Left ventricle myocardium superior (tissue), 1 donor: ENCODE results near the gene INTS15. TPM values are rescaled to one million over a fixed set of nuclear protein-coding genes. Genes with fewer than 3 reads are reported as not detected.
A peak's percentile ranks its signal among the peaks of the same experiment; 100 is the strongest.
"Not testable (repeated sequence)": the region's sequence is repeated elsewhere in the genome, so short reads cannot be mapped to it uniquely, and the experiment has no call there.

ENCODE experiments used
- ATAC-seq: fragments of 200-7000 bp; cut with Tn5 transposase; one replicate; pipeline ENCODE4 v1.9.1; 2020; ENCODE audit warnings: mild to moderate bottlenecking, moderate library complexity
- DNase-seq: peaks from one replicate; pipeline ENCODE4 v3.0.0-alpha.2; 2020
- intact Hi-C: fragments of 100-400 bp; cut with micrococcal nuclease; formaldehyde crosslinking; loops from one replicate; pipeline ENCODE4 v1.11.0; 2022
- total RNA-seq: library from RNA; stranded (reverse); fragmentation: NEBNext Ultra II Directional; extraction: Animal tissue kit (Norgen Biotek cat#: 25700); gene quantifications from one replicate; pipeline ENCODE4 v1.2.1, GENCODE V29; 2021
- donor health status: DM: no; HTN: yes; CAD: no; lungs with severe emphysema.

Gene INTS15
- total RNA-seq, 1 donor from 2014 or later: 16.9 TPM

DNA sequence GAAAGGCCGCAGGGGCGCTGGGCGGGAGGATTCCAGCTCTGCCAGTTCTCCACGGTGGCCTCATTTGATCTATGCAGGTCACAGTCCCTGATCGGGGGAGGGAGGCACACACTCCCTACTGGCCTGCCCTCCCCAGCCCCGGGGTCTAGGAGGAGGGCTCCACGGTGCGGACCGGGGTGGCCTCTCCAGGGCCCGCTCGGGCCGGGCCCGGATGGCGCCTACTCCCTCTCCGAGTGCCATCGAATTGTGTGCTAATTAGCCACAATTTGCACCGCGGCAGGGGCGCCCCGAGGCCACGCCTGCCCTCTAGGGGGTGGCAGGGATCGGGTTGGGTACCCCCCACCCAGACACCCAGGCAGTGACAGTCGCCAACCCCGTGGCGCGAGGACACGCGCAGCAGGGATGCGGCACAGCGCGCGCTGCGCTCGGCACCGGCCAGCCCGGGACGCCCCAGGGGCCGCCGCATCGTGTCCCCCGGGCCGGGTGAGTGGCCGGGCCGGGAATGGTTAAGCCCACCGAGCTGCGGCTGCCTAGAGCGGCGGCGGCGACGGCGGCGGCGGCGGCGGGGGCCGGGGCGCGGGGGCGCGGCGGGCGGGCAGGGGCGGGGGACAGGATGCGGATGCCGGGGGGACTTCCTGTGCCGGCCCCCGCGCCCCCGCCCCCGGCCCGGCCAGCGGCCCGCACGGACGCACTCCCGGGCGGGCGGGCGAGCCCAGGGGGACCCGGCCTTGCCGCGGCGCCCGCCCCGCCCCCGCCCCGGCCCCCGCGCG lies 25.3 kb downstream of the INTS15 start, which contains the start of gene ZNF853:
Gene ZNF853 (plus strand): TSS at position 658 of the 770 bp plus-strand sequence. CDS start 565 bp downstream, outside the sequence.
- peak; percentile 52 for DNase-seq
- peak; percentile 65 for ATAC-seq
- intact Hi-C loops: no loop called here

DNA sequence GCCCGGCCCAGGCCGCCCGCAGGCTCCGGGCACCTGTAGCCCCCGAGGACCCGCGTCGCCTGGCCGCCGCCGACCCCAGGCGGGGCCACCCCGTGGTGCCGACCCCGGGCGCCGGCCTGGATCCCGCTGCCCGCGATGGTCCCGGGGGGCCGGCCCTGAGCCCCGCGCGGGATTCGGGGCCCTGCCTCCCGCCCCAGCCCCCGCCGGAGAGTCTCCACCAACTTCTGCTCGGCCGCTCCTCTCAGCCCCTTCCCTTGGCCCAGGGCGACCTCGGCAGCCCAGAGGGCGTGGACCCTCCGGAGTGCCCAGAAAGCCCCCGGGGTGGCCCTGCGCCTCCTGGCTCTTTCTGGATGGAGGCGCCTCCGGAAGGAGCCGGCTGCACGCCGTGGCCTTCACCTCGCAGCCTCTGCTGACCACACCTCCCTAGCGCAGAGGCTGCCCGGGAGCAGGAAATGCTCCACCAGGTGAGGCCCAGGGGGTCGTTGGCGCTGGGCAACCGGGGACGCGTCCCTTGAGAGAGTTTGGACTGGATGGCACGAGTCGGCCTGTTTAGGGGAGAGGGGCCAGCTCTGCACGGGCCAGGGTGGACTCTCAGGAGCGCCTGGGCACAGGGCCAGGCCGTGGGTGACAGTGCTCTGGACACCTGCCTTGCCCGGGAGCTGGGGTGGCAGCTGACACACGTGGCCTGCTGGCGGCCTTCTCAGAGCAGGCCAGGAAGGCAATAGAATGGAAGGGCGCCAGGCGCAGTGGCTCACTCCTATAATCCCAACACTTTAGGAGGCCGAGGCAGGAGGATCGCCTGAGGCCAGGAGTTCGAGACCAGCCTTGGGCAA lies 26.1 kb downstream of the INTS15 start:
- peak; percentile 61 for ATAC-seq
- intact Hi-C loops: no loop called here
- peak; percentile 42 for DNase-seq

DNA sequence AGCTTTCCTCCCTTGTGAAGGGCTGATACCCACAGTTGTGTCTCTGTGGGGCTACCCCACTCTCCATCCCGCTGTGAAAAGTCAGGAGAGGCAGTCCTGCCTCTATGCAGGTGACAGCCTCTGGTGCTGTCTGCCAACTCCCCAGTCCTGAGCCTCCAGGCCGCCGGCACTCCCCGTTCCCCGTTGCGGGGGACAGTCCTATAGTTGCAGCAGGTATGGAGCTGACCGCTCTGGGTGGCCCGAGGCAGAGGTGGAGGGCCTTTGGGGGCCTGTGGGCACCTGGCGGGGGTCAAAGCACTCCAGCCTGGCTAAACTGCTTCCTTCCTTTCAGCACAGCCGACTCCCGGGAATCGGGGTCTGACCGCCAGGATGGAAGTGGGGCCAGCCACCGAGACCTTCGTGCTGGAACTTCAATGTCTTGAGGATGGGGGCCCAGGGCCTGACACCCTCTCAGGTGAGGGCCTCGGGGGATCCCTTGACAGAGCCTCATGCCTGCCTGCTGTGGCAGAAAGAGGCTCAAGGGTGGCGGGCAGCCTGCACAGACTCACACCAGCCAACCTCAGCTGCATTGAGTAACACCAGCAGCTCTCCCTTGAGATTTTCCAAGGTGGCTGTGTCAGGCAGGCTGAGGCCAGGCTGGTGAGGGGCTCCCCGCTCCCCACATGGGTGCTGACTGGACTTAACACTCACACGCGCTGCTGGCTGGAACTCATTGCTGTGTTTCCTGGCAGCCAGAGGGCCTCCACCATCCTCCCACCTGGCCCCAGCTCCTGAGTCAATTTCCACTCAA lies 27.2 kb downstream of the INTS15 start:
- DNase-seq (no peak), ATAC-seq (no peak)
- intact Hi-C loops: no loop called here

DNA sequence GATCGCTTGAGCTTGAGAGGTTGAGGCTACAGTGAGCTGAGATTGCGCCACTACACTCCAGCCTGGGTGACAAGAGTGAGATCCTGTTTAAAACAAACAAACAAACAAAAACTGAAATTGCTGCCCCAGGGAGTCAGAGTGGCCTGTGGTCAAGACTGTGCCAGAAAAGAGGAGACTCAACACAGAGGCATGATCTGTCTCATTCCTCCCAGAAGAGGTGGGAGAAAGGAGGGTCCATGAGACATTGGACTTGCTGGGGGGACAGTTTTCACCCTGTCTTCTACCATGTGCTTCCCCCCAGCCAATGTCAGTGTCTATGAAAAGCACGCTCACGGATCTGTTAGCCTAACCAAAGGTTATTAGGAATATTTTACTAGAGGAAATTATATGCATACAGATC lies 28.8 kb downstream of the INTS15 start:
- ATAC-seq (no peak), DNase-seq (no peak)
- intact Hi-C loops: no loop called here

DNA sequence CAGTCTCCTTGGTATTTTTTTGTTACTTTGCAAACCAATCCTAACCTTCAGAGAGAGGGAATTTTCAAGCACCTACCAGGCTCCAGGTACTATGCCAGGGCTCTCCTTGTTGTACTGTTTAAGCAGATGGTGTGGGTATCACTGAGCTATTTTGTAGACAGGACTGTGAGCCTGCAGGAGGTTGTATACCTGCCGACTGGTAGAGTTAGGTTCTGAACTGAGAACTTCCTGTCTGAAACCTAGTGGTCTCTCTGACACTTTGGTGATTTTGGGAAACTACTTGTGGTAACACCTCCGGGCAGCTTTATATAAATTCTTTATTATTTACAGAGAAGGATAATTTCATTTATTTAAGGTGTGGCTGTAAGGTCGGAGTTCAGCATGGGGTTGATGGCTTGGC lies 30.1 kb downstream of the INTS15 start:
- ATAC-seq: no peak
- DNase-seq: no peak
- intact Hi-C loops: no loop called here

DNA sequence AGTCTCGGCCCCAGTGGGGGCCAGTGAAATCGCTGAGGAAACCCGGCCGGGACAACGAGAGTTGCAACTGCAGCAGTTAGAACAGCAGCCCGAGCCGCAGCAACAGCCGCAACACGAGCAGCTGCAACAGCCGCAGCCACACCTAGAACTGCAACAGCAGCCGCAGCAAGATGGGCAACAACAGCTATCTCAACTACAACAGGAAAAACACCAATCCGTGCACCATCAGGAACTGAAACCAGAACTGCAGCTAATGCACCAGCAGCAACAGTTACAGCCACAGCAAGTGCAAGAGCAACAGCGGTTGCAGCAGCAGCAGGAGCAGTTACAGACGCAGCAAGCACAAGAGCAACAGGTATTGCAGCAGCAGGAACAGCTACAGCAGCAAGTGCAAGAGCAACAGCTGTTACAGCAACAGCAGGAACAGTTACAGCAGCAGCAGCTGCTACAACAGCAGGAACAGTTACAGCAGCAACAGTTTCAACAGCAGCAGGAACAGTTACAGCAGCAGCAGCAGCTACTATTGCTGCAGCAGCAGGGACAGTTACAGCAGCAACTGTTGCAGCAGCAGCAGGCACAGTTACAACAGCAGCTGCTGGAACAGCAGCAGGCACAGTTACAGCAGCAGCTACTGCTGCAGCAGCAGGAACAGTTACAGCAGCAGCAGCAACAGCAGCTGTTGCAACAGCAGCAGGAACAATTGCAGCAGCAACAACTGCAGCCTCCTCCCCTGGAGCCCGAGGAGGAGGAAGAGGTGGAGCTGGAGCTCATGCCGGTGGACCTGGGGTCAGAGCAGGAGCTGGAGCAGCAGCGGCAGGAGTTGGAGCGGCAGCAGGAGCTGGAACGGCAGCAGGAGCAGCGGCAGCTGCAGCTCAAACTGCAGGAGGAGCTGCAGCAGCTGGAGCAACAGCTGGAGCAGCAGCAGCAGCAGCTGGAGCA lies 31.6 kb downstream of the INTS15 start:
- no peak for ATAC-seq
- intact Hi-C loops: no loop called here
- no peak for DNase-seq

DNA sequence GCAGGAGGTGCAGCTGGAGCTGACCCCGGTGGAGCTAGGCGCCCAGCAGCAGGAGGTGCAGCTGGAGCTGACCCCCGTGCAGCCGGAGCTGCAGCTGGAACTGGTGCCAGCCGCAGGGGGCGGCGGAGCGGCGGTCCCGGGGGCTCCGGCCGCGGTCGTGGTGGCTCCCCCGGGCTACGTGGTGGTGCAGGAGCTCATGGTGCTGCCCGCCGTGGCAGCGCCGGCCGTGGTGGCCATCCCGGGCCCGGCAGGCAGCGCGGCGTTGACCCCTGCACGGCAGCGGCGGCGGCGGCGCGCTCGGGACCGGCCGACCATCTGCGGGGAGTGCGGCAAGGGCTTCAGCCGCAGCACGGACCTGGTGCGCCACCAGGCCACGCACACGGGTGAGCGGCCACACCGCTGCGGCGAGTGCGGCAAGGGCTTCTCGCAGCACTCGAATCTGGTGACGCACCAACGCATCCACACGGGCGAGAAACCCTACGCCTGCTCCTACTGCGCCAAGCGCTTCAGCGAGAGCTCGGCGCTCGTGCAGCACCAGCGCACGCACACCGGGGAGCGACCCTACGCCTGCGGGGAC lies 32.4 kb downstream of the INTS15 start:
- DNase-seq: no peak
- intact Hi-C loops: no loop called here
- no peak for ATAC-seq

DNA sequence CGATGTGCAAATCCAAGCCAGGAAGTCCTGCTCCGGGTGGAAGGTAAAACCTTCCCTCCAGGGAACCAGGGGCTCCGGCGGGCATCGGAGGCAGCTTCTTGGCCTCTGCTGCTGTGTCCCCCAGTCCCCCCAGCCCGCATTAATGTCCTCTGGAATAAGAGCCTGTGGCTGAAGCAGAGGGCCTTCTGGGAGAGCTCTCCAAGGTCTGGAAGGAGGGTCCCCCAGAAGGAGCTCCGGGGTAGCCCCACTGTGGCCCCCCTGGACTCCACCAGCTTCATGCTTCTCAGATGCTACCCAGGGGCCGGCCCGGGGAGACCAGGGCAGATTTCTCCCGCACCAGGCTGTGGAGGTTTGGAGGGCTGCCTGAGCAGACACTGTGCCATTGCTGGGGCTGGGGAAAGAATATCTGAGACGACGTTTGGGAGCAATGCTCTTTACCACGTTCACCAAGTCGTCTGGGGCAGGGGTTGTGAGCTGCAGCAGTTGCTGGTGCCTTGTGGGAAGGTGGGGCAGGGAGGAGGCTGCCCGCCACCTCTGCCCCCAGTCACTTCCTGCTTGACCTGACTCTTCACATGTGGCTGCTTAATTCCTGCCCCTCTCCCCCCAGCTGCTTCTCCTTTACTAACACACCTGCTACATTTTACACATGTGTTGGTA lies 33.9 kb downstream of the INTS15 start:
- ATAC-seq (no peak), DNase-seq (no peak)
- intact Hi-C loops: no loop called here

DNA sequence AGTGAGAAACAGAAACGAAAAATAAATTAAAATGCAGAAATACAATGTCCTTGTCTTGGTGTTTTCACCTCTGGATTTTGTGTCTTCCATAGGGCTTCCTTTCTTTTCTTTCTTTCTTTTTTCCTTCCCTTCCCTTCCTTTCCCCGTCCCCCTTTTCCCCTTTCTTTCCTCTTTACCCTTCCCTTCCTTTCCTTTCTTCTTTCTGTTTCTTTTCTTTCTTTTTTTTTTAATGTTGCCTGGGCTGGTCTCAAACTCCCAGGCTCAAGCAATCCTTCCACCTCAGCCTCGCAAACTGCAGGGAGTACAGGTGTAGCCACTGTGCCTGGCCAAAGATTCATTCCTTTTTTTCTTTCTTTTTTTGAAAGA lies 34.4 kb downstream of the INTS15 start:
- ATAC-seq: no peak
- intact Hi-C loops: no loop called here
- DNase-seq: no peak

DNA sequence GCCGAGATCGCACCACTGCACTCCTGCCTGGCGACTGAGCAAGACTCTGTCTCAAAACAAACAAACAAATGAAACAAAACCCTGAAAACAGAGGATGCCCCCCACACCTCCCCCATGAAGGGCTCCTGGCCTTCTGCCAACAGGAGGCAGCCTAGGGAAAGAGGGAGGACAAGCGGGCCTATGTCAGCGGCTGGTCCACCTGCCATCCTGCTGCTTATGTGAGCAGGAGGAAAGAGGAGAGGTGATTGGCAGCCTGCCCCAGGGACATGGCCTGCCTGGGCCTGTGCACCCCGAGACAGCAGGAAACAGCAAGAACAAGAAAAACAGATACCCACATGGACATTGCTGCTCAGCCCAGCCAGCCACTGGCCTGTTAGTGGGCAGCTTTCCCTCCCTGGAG lies 38.2 kb downstream of the INTS15 start:
- no peak for DNase-seq
- no peak for ATAC-seq
- intact Hi-C loops: no loop called here

DNA sequence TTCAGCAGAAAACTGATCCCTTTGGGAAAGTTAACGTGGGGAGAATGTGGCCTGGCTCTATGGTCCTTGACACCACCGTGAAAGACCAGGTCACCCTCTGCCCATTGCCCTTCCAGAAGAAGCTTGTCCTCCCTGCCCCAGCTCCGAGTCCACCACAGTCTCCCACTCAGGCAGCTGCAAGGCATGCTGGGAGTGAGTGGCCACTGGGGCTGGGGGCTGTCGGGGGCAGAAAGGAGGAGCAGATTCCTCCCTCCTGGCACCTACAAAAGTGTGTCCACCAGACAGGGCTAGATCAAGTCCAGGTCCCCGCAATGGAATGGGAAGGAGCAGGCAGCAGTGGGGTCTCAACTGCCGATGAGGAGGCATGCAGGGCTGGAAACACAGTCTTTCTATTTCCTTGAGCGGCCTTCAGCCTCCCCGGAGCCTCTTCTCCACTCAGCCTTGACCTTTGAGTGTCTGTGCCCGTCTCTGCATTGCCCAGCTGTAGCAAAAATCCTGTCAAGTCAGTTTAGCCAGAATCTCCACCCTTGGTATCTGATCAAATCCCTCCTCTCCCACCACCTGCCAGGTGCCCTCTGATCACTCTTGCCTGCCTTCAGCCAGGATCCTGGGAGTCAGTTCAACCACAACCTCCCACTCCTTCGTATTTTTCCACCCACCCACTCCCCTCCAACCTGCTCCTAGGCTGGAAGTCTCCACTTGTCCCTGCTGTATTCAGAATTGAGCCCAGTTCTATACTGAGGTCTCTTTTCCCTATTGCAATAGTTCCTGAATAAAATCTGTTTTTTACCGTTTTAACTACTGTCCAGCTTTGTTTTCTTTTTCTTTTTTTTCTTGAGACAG lies 40.4 kb downstream of the INTS15 start:
- DNase-seq: no peak
- no peak for ATAC-seq
- intact Hi-C loops: no loop called here

DNA sequence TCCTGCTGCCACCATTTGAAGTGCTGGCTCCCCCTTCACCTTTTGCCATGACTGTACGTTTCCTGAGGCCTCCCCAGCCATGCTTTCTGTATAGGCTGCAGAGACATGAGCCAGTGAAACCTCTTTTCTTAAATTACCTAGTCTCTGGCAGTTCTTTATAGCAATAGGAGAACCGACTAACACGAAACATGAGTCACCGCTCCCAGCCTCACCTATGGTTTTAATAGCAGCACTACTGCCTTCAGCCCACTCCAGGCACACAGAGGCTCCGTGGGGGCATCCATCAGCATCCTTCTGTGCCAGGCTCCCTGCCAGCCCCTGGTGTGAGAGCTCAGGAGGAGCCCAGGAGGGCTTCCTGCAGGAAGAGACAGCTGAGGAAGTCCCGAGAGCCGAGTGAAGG lies 41.8 kb downstream of the INTS15 start:
- no peak for ATAC-seq
- intact Hi-C loops: no loop called here
- no peak for DNase-seq

DNA sequence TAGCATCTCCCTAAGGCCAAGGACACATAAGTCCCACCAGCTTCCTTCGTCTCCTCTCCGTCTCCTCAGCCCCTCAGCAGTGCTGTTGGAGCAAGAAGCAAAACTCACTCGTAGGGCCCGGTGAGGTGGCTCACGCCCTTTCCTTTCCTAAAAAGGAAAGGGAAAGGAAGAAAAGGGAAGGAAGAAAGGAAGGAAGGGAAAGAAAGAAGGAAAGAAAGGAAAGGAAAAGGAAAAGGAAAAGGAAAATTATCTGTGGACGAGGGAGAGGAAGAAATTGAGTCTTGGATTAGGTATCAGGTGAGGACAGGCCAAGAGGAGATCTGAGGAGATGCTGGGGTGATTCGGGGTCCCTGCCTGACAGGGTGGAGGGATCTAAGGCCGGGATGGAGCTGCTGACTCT lies 44.2 kb downstream of the INTS15 start:
- ATAC-seq: no peak

DNA sequence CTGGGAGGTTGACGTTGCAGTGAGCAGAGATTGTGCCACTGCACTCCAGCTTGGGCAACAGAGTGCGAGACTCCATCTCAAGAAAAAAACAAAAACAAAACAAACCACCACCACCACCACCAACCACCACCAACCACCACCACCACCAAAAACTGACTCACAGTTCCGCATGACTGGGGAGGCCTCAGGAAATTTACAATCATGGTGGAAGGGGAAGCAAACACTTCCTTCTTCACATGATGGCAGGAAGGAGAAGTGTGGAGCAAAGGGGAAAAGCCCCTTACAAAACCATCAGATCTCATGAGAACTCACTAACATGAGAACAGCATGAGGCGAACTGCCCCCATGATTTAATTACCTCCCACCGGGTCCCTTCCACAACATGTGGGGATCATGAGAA lies 45.1 kb downstream of the INTS15 start:
- intact Hi-C loops, DNase-seq, ATAC-seq: not testable (repeated sequence)

More for the DNA sequence above, 44.2 kb downstream of the INTS15 start:
- DNase-seq: no peak
- intact Hi-C loops: no loop called here

DNA sequence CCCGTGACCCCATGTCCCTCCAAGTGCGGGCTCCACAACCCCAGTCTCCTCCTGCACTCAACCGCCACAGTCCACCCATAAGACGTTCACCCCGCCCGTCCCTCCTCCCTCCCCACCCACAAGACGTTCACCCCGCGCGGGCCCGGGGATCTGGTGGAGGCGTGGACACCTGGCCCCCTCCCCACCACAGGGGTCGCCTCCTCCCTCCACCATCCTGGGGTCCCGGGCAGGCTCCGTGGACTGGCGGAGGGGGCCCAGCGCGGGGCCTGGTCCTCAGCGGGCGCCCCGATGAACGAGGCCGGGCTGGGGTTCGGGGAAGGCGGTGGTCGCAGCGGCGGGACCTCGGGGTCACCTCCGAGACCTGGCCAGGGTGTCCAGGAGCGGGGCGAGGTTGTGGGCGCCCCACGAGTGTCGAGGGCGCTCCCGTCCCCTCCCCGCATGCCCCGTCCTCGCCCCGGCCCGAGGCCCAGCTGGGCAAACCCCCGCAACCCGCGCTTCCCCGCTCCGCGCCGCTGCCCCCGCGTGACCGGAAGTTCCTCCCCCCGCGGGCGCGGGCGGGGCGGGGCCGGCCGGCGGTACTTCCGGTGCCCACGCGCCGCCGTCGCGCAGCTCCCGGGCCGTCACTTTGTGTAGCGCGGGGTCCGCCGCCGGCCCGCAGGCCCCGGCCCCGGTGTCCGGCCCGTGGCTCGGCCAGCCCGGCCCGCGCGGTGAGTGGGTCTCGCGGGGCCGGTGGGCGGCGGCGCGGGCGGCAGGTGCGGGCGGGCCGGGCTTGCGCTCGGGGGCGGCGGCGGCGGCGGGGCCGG lies 47.1 kb downstream of the INTS15 start, which contains the start of gene ZNF316:
Gene ZNF316 (plus strand): TSS at position 578 of the 803 bp plus-strand sequence. CDS start 5,092 bp downstream, outside the sequence.
- intact Hi-C loops: no loop called here
- peak; percentile 91 for ATAC-seq

More for the DNA sequence above, 47.1 kb downstream of the INTS15 start, which contains the start of gene ZNF316:
- DNase-seq: peak; percentile 84
